Hematopoietic multipotent progenitor cell (in vitro differentiated cells): ENCODE measurements around the gene RPS6KA1. TPM values are rescaled to one million over a fixed set of nuclear protein-coding genes. Genes with fewer than 3 reads are reported as not detected.
"Not testable (repeated sequence)": the region's sequence is repeated elsewhere in the genome, so short reads cannot be mapped to it uniquely, and the experiment has no call there.

Experiments
- DNase-seq, 3 donors: peaks; one replicate each; pipeline ENCODE4 v3.0.0-alpha.2; 2011 to 2015; ENCODE audit warnings: low read depth in 2 of 3, low spot score in 2 of 3
- total RNA-seq: library from RNA; depleted of rRNA; stranded (reverse); fragments of >200 nt; gene quantifications from one replicate; pipeline ENCODE4 v1.2.3, GENCODE V29; 2012

Gene RPS6KA1
- 90.5 TPM for total RNA-seq

DNA sequence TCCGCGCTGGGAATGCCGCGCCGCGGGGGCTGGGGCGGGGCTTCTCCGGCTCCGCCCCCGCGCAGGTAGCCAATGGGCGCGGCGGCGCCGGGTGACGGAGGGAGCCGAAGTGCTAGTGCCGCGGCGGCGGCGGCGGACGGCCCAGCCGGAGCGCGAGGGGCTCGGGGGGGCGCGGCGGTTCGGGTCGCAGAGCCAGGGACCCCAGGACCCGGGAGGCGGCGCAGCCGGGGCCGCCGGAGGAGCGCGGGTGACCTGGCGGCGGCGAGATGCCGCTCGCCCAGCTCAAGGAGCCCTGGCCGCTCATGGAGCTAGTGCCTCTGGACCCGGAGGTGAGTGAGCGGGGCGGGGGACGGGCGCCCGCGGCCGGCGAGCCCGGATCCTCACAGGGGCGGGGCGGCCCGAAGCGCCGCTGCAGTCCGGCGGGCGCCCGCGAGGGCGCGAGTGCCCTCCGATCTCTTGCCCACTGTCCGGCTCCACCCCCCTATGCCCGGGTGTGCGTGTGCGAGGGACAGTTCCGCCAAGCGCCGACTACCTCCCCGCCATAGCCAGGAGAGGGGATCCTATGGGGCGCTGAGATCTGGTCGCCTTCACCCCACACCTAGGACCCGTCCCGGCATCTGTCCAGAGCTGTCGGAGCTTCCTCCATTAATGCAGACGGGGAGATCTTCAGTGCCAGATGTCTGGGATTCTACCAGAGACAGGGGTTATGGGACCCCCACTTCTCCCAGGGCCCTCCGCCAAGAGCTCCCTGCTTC lies at the start of gene RPS6KA1:
Gene RPS6KA1 (plus strand): TSS at position 107 of the 755 bp plus-strand sequence. CDS start 160 bp downstream, at position 267.
- DNase-seq = peak in 2 of 3 donors; percentile 56 to 64

DNA sequence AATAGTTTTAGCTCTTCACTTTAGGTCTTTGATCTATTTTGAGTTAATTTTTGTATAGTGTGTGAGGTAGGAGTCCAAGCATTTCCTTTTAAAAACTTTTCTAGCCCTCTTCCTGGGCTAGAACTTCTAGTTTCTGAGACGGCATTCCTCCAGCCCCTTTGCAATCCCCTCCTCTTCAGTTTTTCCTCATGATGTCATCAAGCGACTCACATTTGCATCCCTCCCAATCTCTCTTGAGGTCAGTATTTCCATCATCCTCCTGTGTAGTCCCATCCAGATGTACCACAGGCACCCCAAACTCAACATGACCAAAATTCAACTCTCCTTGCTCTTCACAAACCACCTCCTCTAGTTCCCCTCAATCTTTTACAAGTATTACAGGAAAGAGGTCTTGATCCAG lies 46.6 kb upstream of the RPS6KA1 start:
- DNase-seq = no peak

DNA sequence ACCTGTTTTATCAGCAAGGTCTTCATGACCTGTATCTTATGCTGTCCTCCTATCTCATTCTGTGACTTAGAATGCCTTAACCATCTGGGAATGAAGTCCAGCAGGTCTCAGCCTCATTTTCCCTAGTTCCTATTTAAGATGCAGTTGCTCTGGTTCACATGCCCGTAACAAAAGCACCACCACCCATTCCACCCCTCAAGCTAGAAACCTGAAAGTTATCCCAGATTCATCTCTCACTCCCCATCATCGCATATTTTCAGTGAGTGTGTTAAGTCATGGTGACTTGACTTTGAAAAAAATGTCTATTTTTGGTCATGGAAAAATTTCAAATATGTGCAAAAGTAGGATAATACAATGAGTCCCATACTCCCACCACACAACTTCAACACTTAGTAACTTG lies 45.6 kb upstream of the RPS6KA1 start:
- DNase-seq = no peak

DNA sequence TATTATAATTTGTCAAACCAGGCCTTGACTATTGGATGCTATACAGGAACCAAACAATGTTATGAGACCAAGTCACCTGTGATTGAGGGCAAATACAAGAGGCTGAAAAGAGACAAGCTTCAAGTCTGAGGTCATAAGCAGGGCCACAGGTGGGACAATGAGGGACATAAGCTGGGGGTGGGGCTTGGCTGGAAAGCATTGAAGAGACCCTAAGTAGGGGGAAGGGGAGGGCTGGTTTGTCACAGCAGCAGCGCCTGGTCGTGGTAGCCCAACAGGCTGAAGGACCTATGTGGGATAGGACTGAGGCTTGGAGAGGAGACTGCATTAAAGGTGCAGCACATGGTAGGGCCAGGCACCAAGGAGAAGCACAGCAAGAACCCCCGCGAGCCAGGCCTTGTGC lies 39.4 kb upstream of the RPS6KA1 start:
- DNase-seq = no peak

DNA sequence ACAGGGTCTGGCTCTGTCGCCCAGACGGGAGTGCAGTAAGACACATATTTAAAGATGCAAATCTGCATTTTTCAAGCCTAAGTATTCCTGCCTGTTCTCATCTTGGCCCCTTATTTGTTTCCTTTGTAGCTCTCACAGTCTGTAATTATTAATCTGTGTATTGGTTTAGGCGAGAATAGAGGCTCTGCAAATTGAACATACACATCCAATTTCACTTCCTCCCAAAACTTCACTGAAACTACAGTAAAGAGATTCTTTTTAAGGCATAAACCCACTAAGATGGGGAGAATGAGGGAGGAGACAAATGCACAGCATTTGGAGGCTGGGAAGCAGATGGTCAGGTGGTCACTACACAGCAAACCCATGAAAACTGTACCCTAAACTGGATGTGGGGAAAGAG lies 36.3 kb upstream of the RPS6KA1 start:
- DNase-seq = no peak

- no peak for DNase-seq
These were observed 35.6 kb upstream of the RPS6KA1 start for GRCh38 chr1:26493938-26494337.

DNA sequence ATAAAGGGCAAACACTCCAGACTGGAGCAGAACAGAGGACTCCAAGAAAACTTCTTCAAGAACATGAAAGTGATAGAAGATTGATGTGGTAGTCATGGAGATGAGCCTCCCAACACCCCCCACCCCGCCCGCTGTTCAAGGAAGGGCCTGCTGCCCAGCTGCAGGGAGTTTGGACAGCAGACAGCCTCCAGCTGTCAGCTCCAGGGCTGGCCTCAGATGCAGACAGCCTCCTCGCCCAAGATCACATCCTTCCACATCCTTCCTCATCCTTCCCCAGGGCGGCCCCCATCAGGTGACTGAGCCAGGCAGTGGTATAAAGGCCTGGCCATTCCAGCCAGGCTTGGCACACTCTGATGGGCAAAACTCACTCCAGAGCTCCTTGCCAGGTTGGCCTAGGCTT lies 32.7 kb upstream of the RPS6KA1 start:
- DNase-seq = no peak

DNA sequence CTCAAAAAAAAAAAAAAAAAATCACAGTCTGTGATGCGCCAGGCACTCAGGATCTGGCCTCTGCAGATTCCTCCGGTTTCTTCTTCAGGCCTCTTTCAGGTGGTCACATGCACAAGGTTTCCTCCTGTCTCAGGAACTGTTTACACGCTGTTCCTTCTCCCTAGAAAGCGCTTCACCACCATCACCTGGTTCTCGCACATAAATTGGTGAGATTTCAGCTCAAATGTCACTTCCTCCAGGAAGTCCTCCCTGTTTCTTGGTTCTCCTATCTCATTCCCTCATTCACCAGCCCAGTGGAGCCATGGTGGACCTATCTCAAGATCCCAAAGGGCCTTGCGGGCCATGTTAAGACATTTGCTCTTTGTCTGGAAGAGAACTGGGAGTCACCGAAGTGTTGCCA lies 30.7 kb upstream of the RPS6KA1 start:
- DNase-seq = no peak

DNA sequence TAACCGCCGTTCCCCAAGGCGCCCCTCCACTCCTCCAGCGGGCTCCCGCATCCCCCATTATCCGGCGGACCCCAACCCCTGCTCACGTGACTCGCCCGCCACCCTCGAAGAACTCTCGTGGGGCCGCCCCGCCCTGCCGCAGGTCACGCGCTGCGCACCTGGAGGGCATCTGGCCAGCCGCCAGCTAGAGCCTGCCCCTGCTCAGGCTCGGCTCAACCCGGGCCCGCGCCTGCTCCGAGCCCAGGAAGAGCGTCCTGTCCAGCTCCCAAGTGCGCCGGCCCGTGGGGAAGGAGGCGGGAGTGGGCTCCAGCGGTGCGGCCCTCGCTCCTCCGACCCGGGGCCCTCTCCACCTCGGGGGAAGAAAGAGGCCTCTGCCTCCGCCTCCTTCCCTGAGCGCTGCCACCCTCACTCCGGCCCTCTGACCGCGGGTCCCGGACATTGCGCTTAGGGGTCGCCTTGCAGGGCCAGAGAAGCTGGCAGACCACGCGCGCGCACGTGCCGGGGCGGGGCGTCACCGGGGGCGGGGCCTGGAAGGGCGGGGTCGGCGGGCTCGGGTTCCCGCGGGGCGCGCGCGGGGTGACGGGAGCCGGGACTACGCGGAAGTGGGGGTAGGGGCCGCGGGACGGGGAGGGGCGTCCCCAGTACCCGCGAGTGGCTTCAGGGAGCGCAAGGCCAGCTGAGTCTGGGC lies 28.9 kb upstream of the RPS6KA1 start:
- DNase-seq = peak; percentile 73 to 88 (median 85)

GRCh38 chr1:26510711-26511110 lies 18.9 kb upstream of the RPS6KA1 start:
- not testable (repeated sequence) for DNase-seq

- not testable (repeated sequence) for DNase-seq
These were observed 13.7 kb upstream of the RPS6KA1 start for GRCh38 chr1:26515836-26516235.

- DNase-seq = no peak
These were observed 12.4 kb upstream of the RPS6KA1 start for GRCh38 chr1:26516987-26517765.

DNA sequence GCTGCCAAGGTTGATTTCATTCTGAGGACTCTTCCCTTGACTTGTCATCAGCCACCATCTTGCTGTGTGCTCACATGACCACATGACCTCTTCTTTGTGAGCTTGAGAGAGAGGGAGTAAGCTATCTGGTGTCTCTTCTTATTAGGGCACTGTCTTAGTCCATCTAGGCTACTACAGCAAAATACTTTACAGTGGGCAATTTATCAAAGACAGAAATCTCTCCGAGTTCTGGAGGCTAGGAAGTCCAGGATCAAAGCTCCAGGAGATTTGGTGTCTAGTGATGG lies 11.9 kb upstream of the RPS6KA1 start:
- DNase-seq = no peak

GRCh38 chr1:26518355-26518754 lies 11.2 kb upstream of the RPS6KA1 start:
- DNase-seq = no peak

GRCh38 chr1:26520339-26520738 lies 9.2 kb upstream of the RPS6KA1 start:
- no peak for DNase-seq

DNA sequence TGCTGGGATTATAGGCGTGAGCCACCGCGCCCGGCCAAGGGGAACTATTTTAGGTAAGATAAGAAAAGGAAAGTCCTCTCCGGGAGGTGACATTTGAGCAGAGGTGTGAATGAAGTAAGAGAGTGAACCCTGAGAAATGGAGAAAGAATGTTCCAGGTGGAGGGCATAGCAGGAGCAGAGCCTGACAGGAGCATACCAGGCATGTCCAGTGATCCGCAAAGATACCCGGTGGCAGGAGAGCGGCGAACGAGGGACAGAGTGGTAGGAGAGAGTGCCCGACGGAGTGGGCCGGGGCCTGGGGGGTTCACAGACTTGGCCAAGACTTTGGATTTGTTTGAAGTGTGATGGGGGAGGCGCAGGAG lies 7.9 kb upstream of the RPS6KA1 start:
- DNase-seq = no peak

DNA sequence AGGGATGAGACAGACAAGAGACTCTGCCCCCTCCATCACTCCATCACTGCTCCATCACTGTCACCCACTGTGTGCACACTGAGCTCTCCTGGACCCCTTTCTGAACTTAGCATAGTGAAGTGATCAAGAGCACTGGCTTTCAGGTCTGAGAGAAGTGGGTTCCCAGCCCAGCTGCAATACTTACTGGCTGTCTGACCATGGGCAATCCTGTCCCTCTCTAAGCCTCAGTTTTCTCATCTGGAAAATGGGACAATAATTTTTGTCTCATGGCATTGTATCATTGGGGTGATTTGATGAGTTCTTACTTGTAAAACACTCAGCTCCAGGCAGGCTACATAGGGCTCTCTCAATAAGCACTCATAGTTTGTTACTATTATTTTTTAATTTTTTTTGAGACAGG lies 7.5 kb upstream of the RPS6KA1 start:
- no peak for DNase-seq

DNA sequence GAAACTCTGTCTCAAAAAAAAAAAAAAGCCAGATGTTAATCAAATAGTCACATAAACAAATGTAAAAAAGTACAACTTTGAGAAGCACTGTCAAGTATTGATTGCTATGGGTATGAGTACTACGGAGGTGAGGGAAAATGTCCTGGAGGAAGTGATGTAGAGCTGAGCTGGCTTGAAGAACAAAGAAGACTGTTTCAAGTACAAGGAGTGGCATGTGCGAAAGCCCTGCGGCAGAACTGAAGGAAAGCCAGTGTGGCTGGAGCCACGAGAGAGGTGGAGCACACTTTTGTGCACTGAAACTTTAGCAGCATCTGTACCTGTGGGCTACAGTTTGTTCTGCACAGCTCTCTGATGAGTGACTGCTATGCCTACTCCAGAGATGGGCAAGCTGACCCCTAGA lies 5.4 kb upstream of the RPS6KA1 start:
- DNase-seq = no peak

- DNase-seq = no peak
These were observed 3.3 kb upstream of the RPS6KA1 start for GRCh38 chr1:26526287-26526686.

GRCh38 chr1:26529405-26529654 lies 231 bp upstream of the RPS6KA1 start:
- DNase-seq = no peak

DNA sequence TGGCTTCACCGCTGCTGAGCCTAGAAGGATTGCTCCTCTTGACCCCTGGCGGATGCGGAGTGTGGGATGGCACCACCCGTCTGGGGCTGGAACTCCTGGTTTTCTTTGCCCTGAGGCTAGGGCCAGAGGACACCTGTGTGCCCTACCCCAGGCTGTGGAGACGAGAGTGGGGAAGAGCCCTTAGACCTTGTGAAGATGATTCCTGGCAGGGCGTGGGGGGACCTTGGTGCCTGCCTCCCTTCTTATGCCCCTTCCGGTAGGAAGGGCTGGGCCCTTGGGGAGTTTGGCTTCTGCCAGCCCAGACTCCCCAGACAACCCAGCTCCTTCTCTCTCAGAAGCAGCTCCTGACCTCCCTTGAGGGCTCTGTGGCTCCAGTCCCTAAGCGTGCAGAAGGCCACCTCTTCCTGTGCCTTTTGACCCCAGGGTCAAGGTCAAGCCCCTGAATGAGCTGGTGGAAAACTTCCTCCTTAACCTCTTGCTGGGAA lies 891 bp downstream of the RPS6KA1 start:
- DNase-seq = no peak
